B cell (primary cell): ENCODE data around the gene TYW1. TPM values are rescaled to one million over a fixed set of nuclear protein-coding genes. Genes with fewer than 3 reads are reported as not detected.
"Not testable (repeated sequence)": the region's sequence is repeated elsewhere in the genome, so short reads cannot be mapped to it uniquely, and the experiment has no call there.

ENCODE experiments used
- ATAC-seq: fragments of 200-7000 bp; cut with Tn5 transposase; one replicate; pipeline ENCODE4 v1.10.0; 2021; ENCODE audit warnings: low read depth, mild to moderate bottlenecking, moderate number of reproducible peaks, moderate library complexity
- CTCF ChIA-PET: fragments of 350-600 bp; sonication (Branson Sonifier 250); formaldehyde crosslinking; loops from one replicate; lab custom pipeline; 2021; ENCODE audit warnings: antibody characterized with exemption, inconsistent platforms; lab: Charles Lee
- POLR2A ChIA-PET: fragments of 350-600 bp; sonication (Branson Sonifier 250); formaldehyde crosslinking; loops from one replicate; lab custom pipeline; 2021; ENCODE audit warnings: antibody characterized with exemption; lab: Charles Lee
- DNase-seq: peaks from one replicate; pipeline ENCODE4 v3.0.0; 2013
- H2AFZ ChIP-seq: 2 replicates; pipeline ENCODE4 v1.6.1; 2012; ENCODE audit warnings: mild to moderate bottlenecking, low read depth, low read length; ENCODE audit not compliant: insufficient read depth, poor library complexity, severe bottlenecking
- H3K27ac ChIP-seq, 2 donors: 1 replicate in 1 of 2; 2 replicates in 1 of 2; pipeline ENCODE4 v1.5.1; 2012 to 2013; ENCODE audit warnings: low read length in 2 of 2, mild to moderate bottlenecking in 2 of 2, moderate library complexity in 1 of 2
- H3K27me3 ChIP-seq, 4 experiments: fragments of 200-600 bp in 1 of 4; sonication (generic) in 1 of 4; replicated peaks in 1 of 4; 1 replicate in 2 of 4; 2 replicates in 2 of 4; pipeline versions ENCODE4 v1.6.1 to v1.7.0; 2013 to 2016; ENCODE audit warnings: low read length in 3 of 4, mild to moderate bottlenecking in 2 of 4, mixed read lengths in 1 of 4, moderate library complexity in 1 of 4; ENCODE audit not compliant: insufficient read depth in 4 of 4, control insufficient read depth in 3 of 4; ENCODE audit errors: control extremely low read depth in 1 of 4
- H3K36me3 ChIP-seq, 2 experiments: replicated peaks in 1 of 2; 1 replicate in 1 of 2; 2 replicates in 1 of 2; pipeline versions ENCODE4 v1.6.1 to v1.7.1; 2013; ENCODE audit warnings: low read length in 1 of 2; ENCODE audit not compliant: insufficient read depth in 2 of 2, control insufficient read depth in 1 of 2; ENCODE audit errors: control extremely low read depth in 1 of 2, extremely low read depth in 1 of 2
- H3K4me1 ChIP-seq, 2 donors: fragments of 200-600 bp in 1 of 2; sonication (generic) in 1 of 2; 1 replicate in 1 of 2; 2 replicates in 1 of 2; pipeline versions ENCODE4 v1.5.1 to v1.6.1; 2013 to 2017; ENCODE audit warnings: low read length in 2 of 2; ENCODE audit not compliant: control insufficient read depth in 2 of 2, insufficient read depth in 2 of 2
- H3K4me2 ChIP-seq: replicated peaks from 2 replicates; pipeline ENCODE3; 2012; ENCODE audit warnings: mild to moderate bottlenecking, low read depth, low read length; ENCODE audit not compliant: poor library complexity, severe bottlenecking
- H3K4me3 ChIP-seq, 5 experiments: fragments of 200-600 bp in 1 of 5; sonication (generic) in 1 of 5; 1 replicate in 3 of 5; 2 replicates in 2 of 5; pipeline versions ENCODE4 v1.5.1 to v1.7.0; 2011 to 2016; ENCODE audit warnings: low read length in 4 of 5, mild to moderate bottlenecking in 4 of 5, low read depth in 2 of 5, control low read depth in 1 of 5, moderate library complexity in 1 of 5; ENCODE audit not compliant: insufficient read depth in 1 of 5; ENCODE audit errors: control extremely low read depth in 1 of 5, extremely low read depth in 1 of 5
- H3K79me2 ChIP-seq: fragments of 200-600 bp; sonication (generic); one replicate; pipeline ENCODE4 v1.6.0; 2016; ENCODE audit warnings: low read length; ENCODE audit not compliant: control insufficient read depth, insufficient read depth
- H3K9ac ChIP-seq: fragments of 200-600 bp; sonication (generic); 2 replicates; pipeline ENCODE4 v1.6.1; 2017; ENCODE audit warnings: mild to moderate bottlenecking, low read length, moderate library complexity
- H3K9me3 ChIP-seq, 3 donors: one replicate each; pipeline versions ENCODE4 v1.6.1 to v1.7.1; 2013; ENCODE audit warnings: low read length in 2 of 3; ENCODE audit not compliant: control insufficient read depth in 2 of 3, insufficient read depth in 1 of 3; ENCODE audit errors: control extremely low read depth in 1 of 3
- H4K20me1 ChIP-seq: 2 replicates; pipeline ENCODE4 v1.6.0; 2012; ENCODE audit warnings: mild to moderate bottlenecking, low read length; ENCODE audit not compliant: insufficient read depth, control insufficient read depth, poor library complexity, severe bottlenecking
- H3K27ac Mint-ChIP-seq: one replicate; pipeline ENCODE4 v1.8.0; 2021; ENCODE audit warnings: mixed read lengths
- H3K27me3 Mint-ChIP-seq: one replicate; pipeline ENCODE4 v1.8.0; 2021; ENCODE audit warnings: mixed read lengths
- H3K4me1 Mint-ChIP-seq: one replicate; pipeline ENCODE4 v1.8.0; 2021; ENCODE audit warnings: mixed read lengths
- H3K4me3 Mint-ChIP-seq: one replicate; pipeline ENCODE4 v1.8.0; 2021; ENCODE audit warnings: mixed read lengths
- H3K9me3 Mint-ChIP-seq: one replicate; pipeline ENCODE4 v1.8.0; 2022; ENCODE audit warnings: mixed read lengths; ENCODE audit not compliant: insufficient read depth
- CTCF ChIP-seq: fragments of 200-600 bp; IDR thresholded peaks from one replicate; pipeline ENCODE4 v1.8.0; 2022; ENCODE audit warnings: antibody characterized with exemption, mild to moderate bottlenecking
- EZH2 ChIP-seq: IDR thresholded peaks from 2 replicates; pipeline ENCODE4 v1.6.1; 2012; ENCODE audit warnings: borderline replicate concordance, low read depth, mild to moderate bottlenecking, moderate library complexity, low read length; ENCODE audit not compliant: insufficient read depth, poor library complexity, severe bottlenecking
- WGBS: methylation state at CpG from one replicate; pipeline ENCODE4 v1.1.5; 2013; ENCODE audit warnings: missing lambda C conversion rate; ENCODE audit not compliant: insufficient coverage; 5-methylcytosine and 5-hydroxymethylcytosine counted together
- intact Hi-C: fragments of 100-400 bp; cut with micrococcal nuclease; formaldehyde crosslinking; loops from one replicate; pipeline ENCODE4 v1.10.0; 2022
- polyA minus RNA-seq: library from RNA; depleted of rRNA, polyadenylated mRNA; stranded (reverse); fragments of >200 nt; gene quantifications from 2 replicates; pipeline ENCODE4 v1.2.3, GENCODE V29; 2012
- polyA plus RNA-seq: library from polyadenylated mRNA; depleted of rRNA; stranded (reverse); fragments of >200 nt; gene quantifications from 2 replicates; pipeline ENCODE4 v1.2.3, GENCODE V29; 2012
- total RNA-seq, 2 donors: library from RNA; stranded (reverse); fragments of 120-200 nt in 1 of 2; gene quantifications; 1 replicate in 1 of 2; 2 replicates in 1 of 2; pipeline versions ENCODE4 v1.2.3 to v1.2.4, GENCODE V29; 2013 to 2022

The TYW1 gene
- total RNA-seq, result 29.2 and 33.6 TPM in 2 replicates
- total RNA-seq (2013), result 18.7 TPM
- polyA plus RNA-seq, result 9.4 and 14.7 TPM in 2 replicates
- polyA minus RNA-seq, result 13.2 and 17.6 TPM in 2 replicates

- peak within 1 kb of the TSS; percentile 84 for H3K9ac ChIP-seq
- intact Hi-C loops, result loop anchor here (1.0 to 10.0 kb wide), 5 partner anchors 75 to 1242 kb away; partner anchors contain the start of genes CRCP, GUSB and TMEM248
- CTCF ChIA-PET, H3K27me3 ChIP-seq, H3K9me3 Mint-ChIP-seq, H3K27me3 Mint-ChIP-seq, H4K20me1 ChIP-seq, H3K4me1 ChIP-seq, H3K9me3 ChIP-seq: not testable (repeated sequence)
- peaks cover 16% of the 10 kb centered on the region for H3K79me2 ChIP-seq
- WGBS, result under 1% methylated on average over 29 of the region's 44 CpGs
- Mint-ChIP-seq H3K4me3 (peak within 1 kb of the TSS; percentile 98), H3K27ac (peak within 1 kb of the TSS; percentile 100), H3K4me1 (peaks cover 26% of the 10 kb centered on the region)
- H3K4me2 ChIP-seq, result peak within 1 kb of the TSS; percentile 76
- DNase-seq (peak; percentile 98), ATAC-seq (peak; percentile 80)
- H3K4me3 ChIP-seq, result peak within 1 kb of the TSS; percentile 72 to 88 (median 80)
- peaks cover 2 to 18% of the 10 kb centered on the region in 2 experiments for H3K36me3 ChIP-seq
- POLR2A ChIA-PET, result interaction anchor here (0.7 to 2.5 kb wide), 4 partner anchors 75 to 503 kb away, joined by 3 to 19 read pairs (median 5); partner anchors contain the start of gene TMEM248
- H3K27ac ChIP-seq, result peak within 1 kb of the TSS; percentile 53 to 63
- peak within 1 kb of the TSS; percentile 77 for H2AFZ ChIP-seq
Observed at GRCh38 chr7:66996444-66997191, at the start of gene TYW1. TSS of gene TYW1 (plus strand) at chr7:66996833. CDS start at chr7:66996979, 146 bp downstream.

- WGBS, result 93% methylated on average over 12 of the region's 19 CpGs
- peaks cover 4 to 14% of the 10 kb centered on the region in 2 donors for H3K4me1 ChIP-seq
- peaks cover 30% of the 10 kb centered on the region for H4K20me1 ChIP-seq
- H3K4me3 ChIP-seq, result no peak overlapping the region
- POLR2A ChIA-PET, result no interaction called here
- no peak for DNase-seq
- no peaks in the 10 kb centered on the region for H3K27me3 Mint-ChIP-seq
- H3K27ac Mint-ChIP-seq, result no peak overlapping the region
- no peaks in the 10 kb centered on the region for H3K9me3 ChIP-seq
- no peak overlapping the region for H3K9ac ChIP-seq
- no peak overlapping the region for H3K27ac ChIP-seq
- no peak overlapping the region for H3K4me3 Mint-ChIP-seq
- H3K79me2 ChIP-seq, result peaks cover 19% of the 10 kb centered on the region
- ATAC-seq, result no peak
- CTCF ChIA-PET, result no interaction called here
- intact Hi-C loops, result no loop called here
- TF ChIP-seq EZH2 (no peak), CTCF (no peak)
- no peaks in the 10 kb centered on the region for H3K27me3 ChIP-seq
- no peaks in the 10 kb centered on the region for H3K9me3 Mint-ChIP-seq
- peaks cover 12% of the 10 kb centered on the region for H3K4me1 Mint-ChIP-seq
- H2AFZ ChIP-seq, result no peak overlapping the region
- peaks cover 21 to 73% of the 10 kb centered on the region in 2 experiments for H3K36me3 ChIP-seq
- no peak overlapping the region for H3K4me2 ChIP-seq
Observed at GRCh38 chr7:66948480-66949109, 48.0 kb upstream of the TYW1 start.
